ENCODE measurements around the gene ARHGAP21.
"Not testable (repeated sequence)": the region's sequence is repeated elsewhere in the genome, so short reads cannot be mapped to it uniquely, and the experiment has no call there.

The ARHGAP21 gene

GRCh38 chr10:24683554-24683953, 40.1 kb downstream of the ARHGAP21 start:
- no peak for DNase-seq (ENCODE audit: low spot score)

DNA sequence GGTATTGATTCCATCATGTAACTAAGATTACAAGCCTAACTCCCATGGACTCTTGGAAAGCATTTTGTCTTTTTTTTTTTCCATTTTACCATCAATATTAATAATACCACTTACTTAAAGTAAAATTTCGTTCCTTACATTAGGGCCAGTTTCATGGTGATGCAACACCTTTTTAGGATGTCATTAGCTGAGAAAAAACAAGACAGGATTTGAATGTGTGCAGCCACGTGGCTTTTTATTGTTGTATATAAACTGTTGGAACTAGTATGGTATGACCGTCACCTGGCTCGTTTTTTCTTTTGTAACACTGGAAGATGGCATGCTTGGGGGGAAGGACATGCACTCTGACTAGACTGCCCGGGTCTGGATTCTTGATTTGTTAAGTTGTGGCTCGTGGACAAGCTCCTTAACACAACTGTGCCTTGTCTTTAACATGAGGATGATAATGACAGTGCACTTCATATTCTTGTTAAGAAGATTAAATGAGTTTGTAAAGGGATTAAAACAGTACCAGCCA, 42.1 kb downstream of the ARHGAP21 start:
- no peak for DNase-seq (ENCODE audit: low spot score)

DNA sequence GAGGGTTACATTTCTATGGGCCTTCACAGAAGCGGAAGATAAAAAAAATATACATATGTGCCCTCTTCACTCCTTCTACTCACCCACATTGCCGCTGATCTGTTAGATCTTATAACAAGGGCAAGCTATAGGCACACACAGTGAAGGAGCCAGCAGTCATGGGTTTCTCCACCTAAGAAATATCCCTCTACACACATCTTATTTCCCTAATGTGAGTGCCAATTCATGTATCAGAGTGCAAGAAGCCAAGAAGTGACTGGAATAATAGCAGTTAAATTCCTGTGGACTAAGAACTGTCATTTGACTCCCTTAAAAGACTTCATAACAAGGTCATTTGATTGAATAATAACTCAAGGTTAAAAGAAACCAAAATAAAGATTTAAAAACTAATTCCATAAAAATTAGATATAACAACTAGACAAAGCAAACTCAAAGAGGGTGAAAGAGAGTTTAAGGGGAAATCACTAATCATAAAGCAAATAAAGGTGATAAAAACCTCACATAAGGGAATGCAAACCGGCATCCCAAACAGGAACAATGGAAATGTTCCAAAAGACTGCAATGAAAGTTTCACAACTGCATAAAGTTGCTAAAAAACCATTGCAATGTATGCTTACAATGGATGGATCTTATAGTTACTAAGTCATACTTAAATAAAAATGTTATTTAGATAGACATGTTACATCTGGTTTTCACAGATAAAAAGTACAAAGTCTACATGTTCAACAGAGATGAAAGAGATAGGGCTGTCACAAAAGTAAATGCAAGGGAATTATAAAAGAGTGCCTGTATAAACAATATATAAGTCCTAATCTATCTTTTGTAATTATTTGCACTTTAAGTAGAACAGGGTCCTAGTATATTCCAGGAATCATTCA, 42.8 kb downstream of the ARHGAP21 start:
- DNase-seq (ENCODE audit: low spot score), result no peak

DNA sequence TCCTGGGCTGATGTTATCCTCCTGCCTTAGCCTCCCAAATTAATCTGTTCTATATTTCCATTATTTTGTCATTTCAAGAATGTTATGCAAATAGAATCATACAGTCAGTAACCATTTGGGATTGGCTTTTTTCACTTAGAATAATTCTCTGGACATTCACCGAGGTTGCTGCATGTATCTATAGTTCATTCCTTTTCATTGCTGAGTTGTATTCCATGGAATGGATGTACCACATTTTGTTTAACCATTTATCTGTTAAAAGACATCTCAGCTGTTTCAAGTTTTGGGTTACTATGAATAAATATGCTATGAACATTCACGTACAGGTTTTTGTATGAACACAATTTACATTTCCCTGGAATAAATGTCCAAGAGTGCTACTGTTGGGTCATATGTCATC, 44.9 kb downstream of the ARHGAP21 start:
- DNase-seq (ENCODE audit: low spot score), result no peak

- DNase-seq (ENCODE audit: low spot score), result no peak
These were observed 48.6 kb downstream of the ARHGAP21 start for GRCh38 chr10:24674892-24675632.

DNA sequence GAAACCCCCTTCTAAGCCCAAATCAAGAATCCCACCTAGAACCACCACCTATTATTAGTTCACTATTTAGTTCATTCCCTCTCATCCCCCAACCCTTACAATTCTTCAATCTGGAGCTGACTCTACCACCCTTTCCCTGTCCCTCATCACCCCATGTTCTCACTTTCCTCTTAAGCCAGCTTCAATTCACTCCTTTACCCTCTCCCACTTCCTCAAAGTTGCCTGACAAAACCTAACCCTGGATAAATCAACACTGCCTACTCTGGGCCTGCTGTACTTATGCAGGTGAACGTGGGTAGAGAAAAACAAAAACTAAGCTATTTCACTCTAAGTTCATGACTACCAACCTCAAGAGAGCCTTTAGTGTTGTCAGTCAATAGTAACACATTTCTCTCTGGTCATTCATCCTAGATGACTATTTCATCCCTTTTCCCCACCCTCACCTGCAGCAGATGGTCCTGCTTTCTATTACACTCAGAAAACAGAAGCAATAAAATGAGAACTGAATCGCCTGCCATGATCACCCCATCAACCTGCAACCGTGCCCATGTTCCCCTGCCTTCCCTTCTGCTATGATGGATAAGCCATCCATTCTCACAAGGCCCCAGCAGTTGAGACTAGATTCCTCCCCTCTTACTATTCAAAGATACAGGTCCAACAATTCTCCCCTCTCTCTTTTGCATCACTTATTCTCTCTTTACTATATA, 52.6 kb downstream of the ARHGAP21 start:
- DNase-seq (ENCODE audit: low spot score), result no peak

DNA sequence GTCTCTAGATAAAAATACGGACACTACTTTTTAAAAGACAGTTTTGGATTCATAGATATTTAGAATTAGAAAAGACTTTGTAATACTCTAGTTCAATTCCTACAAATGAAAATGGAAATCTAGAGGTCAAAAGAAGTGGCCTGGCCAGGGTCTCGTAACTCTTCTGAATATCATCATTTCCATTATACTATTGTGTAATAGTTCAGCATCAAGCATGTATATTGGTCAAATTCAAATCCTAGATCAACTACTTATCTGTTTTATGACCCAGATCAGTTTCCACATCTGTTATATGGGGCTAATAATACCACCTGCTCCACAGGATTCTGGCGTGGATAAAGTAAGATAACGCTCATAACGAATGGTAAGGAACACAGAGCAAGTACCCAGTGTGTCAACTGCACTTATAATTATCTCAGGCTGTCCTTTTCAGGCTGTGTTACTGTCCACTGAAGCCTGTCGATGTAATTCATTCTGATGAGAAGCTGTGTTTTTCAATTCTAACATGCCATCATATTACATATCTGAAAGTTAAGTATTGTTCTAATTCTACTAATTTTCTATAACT, 54.3 kb downstream of the ARHGAP21 start:
- no peak for DNase-seq (ENCODE audit: low spot score)

GRCh38 chr10:24668247-24668646, 55.4 kb downstream of the ARHGAP21 start:
- DNase-seq (ENCODE audit: low spot score), result no peak

- no peak for DNase-seq (ENCODE audit: low spot score)
These were observed 58.7 kb downstream of the ARHGAP21 start for GRCh38 chr10:24664991-24665390.

GRCh38 chr10:24661376-24661775, 62.3 kb downstream of the ARHGAP21 start:
- peak; percentile 14 for DNase-seq (ENCODE audit: low spot score)

GRCh38 chr10:24658319-24658718, 65.4 kb downstream of the ARHGAP21 start:
- not testable (repeated sequence) for DNase-seq (ENCODE audit: low spot score)

DNA sequence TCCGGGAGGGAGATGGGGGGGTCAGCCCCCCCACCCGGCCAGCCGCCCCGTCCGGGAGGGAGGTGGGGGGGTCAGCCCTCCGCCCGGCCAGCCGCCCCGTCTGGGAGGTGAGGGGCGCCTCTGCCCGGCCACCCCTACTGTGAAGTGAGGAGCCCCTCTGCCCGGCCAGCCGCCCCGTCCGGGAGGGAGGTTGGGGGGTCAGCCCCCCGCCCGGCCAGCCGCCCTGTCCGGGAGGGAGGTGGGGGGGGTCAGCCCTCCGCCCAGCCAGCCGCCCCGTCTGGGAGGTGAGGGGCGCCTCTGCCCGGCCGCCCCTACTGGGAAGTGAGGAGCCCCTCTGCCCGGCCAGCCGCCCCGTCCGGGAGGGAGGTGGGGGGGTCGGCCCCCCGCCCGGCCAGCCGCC, 67.4 kb downstream of the ARHGAP21 start:
- DNase-seq (ENCODE audit: low spot score), result not testable (repeated sequence)

DNA sequence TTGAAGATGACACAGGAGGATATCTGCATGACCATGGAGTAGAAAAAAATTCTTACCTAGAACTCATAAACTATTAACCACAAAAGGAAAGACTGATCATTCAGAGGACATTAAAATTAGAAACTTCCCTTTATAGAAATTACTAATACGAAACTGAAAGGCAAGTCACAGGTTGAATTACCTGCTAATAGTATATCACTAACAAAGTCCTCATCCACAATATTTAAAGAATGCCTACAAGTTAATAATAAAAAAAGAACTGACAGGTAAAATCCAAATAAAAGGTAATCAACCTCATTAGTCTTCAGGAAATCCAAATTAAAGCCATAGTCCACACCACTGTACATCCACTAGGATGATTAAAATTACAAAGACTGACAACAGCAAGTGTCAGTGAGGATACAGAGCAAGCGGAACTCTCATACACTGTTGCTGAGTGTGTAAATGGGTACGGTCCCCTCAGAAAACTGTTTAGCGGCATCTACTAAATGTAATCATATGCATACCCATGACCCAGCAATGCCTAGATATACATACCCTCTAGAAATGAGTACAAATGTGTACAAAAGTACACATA, 71.2 kb downstream of the ARHGAP21 start:
- DNase-seq (ENCODE audit: low spot score), result no peak

DNA sequence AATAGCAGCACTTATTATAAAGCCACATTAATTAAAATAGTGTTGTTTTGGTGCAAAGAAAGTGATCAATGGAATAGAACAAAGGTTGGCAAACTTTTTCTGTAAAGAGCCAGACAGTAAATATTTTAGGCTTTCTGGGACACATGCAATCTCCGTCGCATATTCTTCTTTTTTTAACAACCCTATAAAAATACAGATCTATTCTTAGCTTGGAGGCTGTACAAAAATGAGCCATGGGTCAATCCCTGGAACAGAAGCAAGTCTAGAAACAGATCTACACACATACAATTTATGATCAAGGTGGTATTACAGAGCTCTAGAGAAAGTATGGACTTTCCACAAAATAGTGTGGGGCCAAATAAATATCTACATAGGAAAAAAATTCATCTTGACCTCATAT, 71.8 kb downstream of the ARHGAP21 start:
- DNase-seq (ENCODE audit: low spot score), result no peak

DNA sequence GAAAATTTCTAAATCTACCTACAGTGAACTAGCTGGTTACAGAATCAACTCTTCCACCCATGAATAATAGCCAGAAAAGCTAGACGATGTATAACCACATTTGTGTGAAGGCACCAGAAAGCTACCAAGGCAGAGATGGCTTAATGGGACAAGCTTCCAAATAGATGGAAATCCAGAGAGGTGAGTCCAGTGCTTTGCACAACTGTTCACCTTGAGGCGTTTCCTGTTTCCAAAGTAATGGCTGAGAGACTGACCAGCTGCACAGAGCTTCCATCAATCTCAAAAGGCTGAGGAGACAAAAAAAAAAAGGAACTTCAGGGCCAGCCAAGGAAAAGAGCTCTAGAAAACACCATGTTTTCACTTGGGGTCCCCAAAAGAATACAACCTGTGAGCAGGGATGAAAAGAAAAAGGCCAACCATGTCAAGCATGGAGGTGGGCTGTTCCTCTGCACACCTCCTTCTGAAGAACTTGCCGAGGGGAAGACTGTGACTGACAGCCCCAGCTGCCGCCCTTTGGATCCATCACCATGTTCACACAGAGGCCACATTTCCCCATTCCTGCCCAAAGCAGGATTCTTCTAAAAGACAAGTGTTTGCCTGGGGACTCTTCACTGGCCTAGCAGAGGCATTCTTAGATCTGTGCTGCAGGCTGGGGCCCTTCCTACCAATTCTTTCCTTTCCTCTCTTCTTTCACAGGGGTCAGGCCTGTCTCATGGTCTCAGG, 72.9 kb downstream of the ARHGAP21 start:
- no peak for DNase-seq (ENCODE audit: low spot score)

DNA sequence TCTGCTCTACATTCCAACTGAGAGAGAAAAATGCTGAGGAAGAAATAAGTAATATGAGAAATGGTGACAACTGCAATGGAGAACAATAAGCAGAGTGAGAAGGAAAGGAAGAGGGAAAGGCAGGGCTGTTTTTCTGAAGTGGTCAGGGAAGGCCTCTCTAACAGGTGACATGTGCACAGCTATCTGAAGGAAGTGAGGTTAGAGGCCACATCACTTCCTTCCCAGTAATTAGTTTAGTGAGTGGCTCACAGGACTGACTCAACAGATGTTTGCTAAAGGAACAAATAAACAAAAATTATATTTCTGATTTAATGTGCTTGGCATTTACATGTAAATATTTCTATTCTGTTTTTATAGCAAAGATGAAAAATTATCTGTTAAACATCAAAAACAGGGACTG, 77.9 kb downstream of the ARHGAP21 start:
- no peak for DNase-seq (ENCODE audit: low spot score)

GRCh38 chr10:24645022-24645421, 78.7 kb downstream of the ARHGAP21 start:
- no peak for DNase-seq (ENCODE audit: low spot score)

DNA sequence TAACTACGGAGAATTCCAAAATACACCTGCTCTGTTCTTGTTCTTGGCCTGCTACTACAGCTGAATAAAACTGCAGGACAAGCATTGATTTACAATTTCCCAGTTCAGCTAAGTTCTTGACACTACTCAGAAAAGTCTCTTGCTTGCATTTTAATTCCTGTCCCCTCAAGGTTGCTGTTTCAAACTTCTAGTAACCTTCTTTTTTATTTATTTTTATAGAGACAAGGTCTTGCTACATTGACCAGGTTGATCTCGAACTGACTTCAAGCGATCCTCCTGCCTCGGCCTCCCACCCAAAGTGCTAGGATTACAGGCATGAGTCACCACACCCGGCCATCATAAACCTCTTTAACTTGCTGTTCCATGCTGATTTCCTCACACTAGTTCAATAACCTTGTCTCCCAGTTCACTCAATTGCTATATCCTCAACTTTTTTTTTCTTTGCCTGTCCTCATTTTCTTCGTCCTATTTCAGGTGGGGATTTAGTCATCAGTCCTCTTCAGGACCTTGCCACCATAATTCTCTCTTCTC, 79.9 kb downstream of the ARHGAP21 start:
- DNase-seq (ENCODE audit: low spot score), result no peak

DNA sequence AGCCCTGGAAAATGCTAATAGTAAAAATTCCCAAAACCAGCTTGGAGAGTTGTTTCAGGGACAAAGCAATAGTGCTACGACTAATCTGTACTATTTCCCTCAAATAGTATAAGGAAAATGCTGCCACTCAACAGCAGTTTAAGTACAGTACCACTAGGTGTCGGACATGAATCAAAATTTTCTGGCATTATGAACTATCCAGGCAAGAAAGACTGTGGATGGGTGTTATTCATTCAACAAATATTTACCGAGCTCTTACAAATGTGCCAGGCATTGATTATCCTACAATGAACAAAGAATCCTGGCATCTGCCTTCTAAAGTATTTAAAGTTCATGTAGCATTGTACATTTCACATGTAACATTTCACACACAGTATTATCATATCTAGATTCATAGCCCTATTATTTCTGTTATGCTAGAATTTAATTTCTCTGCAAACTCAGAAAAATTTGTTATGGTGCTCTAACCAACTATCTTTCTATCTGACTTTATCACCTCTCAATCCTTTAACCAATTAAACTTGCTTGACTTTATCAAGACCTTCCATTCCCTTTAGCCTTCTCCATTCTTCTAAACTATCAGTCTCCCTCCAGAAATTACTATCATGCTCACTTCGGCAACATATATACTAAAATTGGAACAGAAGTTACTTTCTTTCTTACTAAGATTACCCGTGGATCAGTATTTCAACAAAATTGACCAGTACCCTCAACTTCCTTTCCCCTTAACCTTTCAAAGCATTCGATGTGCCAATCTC, 80.6 kb downstream of the ARHGAP21 start:
- DNase-seq (ENCODE audit: low spot score), result peak; percentile 68

- no peak for DNase-seq (ENCODE audit: low spot score)
These were observed 84.6 kb downstream of the ARHGAP21 start for GRCh38 chr10:24639124-24639523.
